HG02610 (cell line): Measurements from ENCODE around the gene CCL4.
"Not testable (repeated sequence)": the region's sequence is repeated elsewhere in the genome, so short reads cannot be mapped to it uniquely, and the experiment has no call there.

Source experiments
- ATAC-seq: cut with Tn5 transposase; IDR thresholded peaks from one replicate; pipeline ENCODE4 v1.9.1; 2021; ENCODE audit warnings: mild to moderate bottlenecking, moderate library complexity; ENCODE audit not compliant: unreplicated experiment

CCL4 gene

GRCh38 chr17:36103401-36103975 lies at the start of gene CCL4:
Gene CCL4 (plus strand): TSS chr17:36103827. CDS start chr17:36103906, 79 bp downstream.
- ATAC-seq, result peak; percentile 68

- ATAC-seq, result no peak
Observed at GRCh38 chr17:36055171-36055570, 48.5 kb upstream of the CCL4 start.

GRCh38 chr17:36055921-36056520 lies 47.6 kb upstream of the CCL4 start:
- ATAC-seq, result no peak

- no peak for ATAC-seq
Observed at GRCh38 chr17:36057911-36058310, 45.7 kb upstream of the CCL4 start.

GRCh38 chr17:36059406-36059805 lies 44.2 kb upstream of the CCL4 start:
- ATAC-seq, result no peak

GRCh38 chr17:36060816-36061215 lies 42.8 kb upstream of the CCL4 start:
- ATAC-seq, result no peak

- no peak for ATAC-seq
Observed at GRCh38 chr17:36063786-36064541, 39.7 kb upstream of the CCL4 start, which contains the start of gene CCL18. Gene CCL18 (plus strand): TSS chr17:36064272. CDS start chr17:36064343, 71 bp downstream.

GRCh38 chr17:36066365-36066985 lies 37.2 kb upstream of the CCL4 start:
- no peak for ATAC-seq

GRCh38 chr17:36068524-36068923 lies 35.1 kb upstream of the CCL4 start:
- no peak for ATAC-seq

- ATAC-seq, result no peak
Observed at GRCh38 chr17:36069136-36069535, 34.5 kb upstream of the CCL4 start.

- ATAC-seq, result no peak
Observed at GRCh38 chr17:36070427-36070826, 33.2 kb upstream of the CCL4 start.

- no peak for ATAC-seq
Observed at GRCh38 chr17:36071751-36072150, 31.9 kb upstream of the CCL4 start.

- no peak for ATAC-seq
Observed at GRCh38 chr17:36072431-36073121, 31.1 kb upstream of the CCL4 start.

GRCh38 chr17:36074365-36074764 lies 29.3 kb upstream of the CCL4 start:
- peak; percentile 66 for ATAC-seq

- ATAC-seq, result peak; percentile 32
Observed at GRCh38 chr17:36081681-36082471, 21.8 kb upstream of the CCL4 start.

GRCh38 chr17:36082482-36083120 lies 21.0 kb upstream of the CCL4 start:
- peak; percentile 58 for ATAC-seq

GRCh38 chr17:36083691-36084090 lies 19.9 kb upstream of the CCL4 start:
- not testable (repeated sequence) for ATAC-seq

- no peak for ATAC-seq
Observed at GRCh38 chr17:36085765-36086164, 17.9 kb upstream of the CCL4 start.

GRCh38 chr17:36086791-36087190 lies 16.8 kb upstream of the CCL4 start:
- no peak for ATAC-seq

GRCh38 chr17:36087471-36087870 lies 16.2 kb upstream of the CCL4 start:
- not testable (repeated sequence) for ATAC-seq
